ENCODE measurements around the gene POLN. TPM values are rescaled to one million over a fixed set of nuclear protein-coding genes. Genes with fewer than 3 reads are reported as not detected.

The POLN gene
- total RNA-seq, 1 experiment from 2014 or later = 3.5 TPM

DNA sequence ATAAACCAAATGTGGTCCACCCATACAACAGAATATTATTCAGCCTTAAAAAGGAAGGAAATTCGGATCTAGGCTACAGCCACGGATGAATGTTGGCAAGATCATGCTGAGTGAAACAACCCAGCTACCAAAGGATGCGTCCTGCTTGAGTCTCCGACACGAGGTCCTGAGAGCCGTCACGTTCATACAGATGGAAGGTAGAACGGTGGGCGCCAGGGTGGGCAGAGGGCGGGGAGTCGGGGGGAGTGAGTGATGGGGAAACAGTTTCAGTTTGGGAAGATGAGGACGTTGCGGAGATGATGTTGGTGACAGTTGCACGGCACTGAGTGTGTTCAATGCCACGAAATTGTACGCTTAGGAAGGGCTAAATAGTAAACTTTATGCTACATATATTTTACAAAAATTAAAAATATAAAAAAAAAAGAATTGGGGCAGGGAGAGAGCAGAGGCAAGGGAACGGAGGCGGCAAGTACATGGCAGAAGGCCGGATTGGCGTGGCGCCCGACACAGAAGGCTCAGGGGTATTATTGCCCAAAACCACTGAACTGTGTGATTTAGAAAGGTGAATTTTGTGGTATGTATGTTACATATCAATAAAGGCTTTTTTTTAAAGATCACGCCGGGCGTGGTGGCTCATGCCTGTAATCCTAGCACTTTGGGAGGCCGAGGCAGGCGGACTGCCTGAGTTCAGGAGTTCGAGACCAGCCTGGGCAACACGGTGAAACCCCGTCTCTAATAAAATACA is 34.8 kb upstream of the POLN start:
- no peaks in the 10 kb centered on the region for H3K36me3 Mint-ChIP-seq
- DNase-seq (ENCODE audit: low spot score) = no peak
- ATAC-seq = no peak
- POLR2A ChIA-PET = no interaction called here
- H3K4me1 Mint-ChIP-seq = no peaks in the 10 kb centered on the region
- TF ChIP-seq ARID4B (CRISPR knock-in tag; IDR thresholded peaks at IDR 0.05; ENCODE audit: borderline replicate concordance) = no peak
- no peak for TF ChIP-seq TEAD4 (CRISPR knock-in tag; IDR thresholded peaks at IDR 0.05)
- no peak for TF ChIP-seq FOXJ3 (CRISPR knock-in tag; IDR thresholded peaks at IDR 0.05; ENCODE audit: borderline replicate concordance)
- TF ChIP-seq MLX (CRISPR knock-in tag; IDR thresholded peaks at IDR 0.05) = no peak
- TF ChIP-seq CBFB (CRISPR knock-in tag; IDR thresholded peaks at IDR 0.05; ENCODE audit: low read depth) = no peak
- no peak for TF ChIP-seq STAT6 (CRISPR knock-in tag; conservative IDR thresholded peaks at IDR 0.05; ENCODE audit: low read depth)
- TF ChIP-seq ZBTB21 (CRISPR knock-in tag; IDR thresholded peaks at IDR 0.05; ENCODE audit: borderline replicate concordance) = no peak
- no peak for TF ChIP-seq ZNF138 (CRISPR knock-in tag; conservative IDR thresholded peaks at IDR 0.05)
- TF ChIP-seq CREM (CRISPR knock-in tag; IDR thresholded peaks at IDR 0.05) = no peak
- TF ChIP-seq GRHL2 (CRISPR knock-in tag; IDR thresholded peaks at IDR 0.05; ENCODE audit: insufficient replicate concordance, severe bottlenecking) = no peak
- no peaks in the 10 kb centered on the region; the same call in 1 of the 2 replicates for H3K27me3 Mint-ChIP-seq (ENCODE audit: low read depth)
- CTCF ChIA-PET = interaction anchor here (0.6 kb wide), 1 partner anchor 366 kb away, joined by 4 read pairs; no protein-coding TSS in a partner anchor
- no peaks in the 10 kb centered on the region for H3K9me3 Mint-ChIP-seq
- no peak overlapping the region for H3K4me3 Mint-ChIP-seq
- no peak overlapping the region for H3K27ac Mint-ChIP-seq

DNA sequence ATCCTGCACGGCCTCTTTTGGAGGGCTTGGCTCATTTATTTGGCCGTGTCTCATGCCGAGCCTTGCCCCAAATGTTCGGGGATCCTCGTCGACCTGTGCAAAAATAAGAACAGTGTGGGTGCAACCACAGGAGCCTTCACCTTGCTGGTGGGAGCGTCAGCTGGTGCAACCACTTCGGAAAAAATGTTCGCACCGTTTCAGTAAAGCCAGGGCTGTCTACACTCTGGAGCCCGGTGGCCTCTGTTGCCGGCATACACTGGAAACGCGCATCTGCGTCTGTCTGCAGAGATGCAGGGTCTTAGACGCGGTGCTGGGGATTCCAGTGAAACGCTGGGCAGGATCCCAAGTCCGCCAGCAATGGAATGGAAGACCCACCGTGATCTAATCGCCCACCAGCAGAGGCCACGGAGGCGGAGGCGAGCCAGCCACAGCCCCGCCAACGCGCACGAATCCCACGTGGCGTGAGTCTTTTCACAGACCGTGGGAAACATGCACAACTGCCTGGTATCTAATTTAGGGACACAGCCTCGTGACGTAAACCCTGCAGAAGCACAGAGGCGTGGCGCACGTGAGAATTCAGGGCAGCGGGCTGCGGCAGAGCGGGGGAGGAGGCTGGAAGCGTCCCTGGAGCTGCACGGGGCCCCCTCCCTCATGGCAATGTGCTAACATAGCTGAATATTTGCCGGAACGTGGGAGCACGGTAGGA is 33.8 kb upstream of the POLN start:
- Mint-ChIP-seq H3K9me3 (no peaks in the 10 kb centered on the region), H3K27ac (no peak overlapping the region), H3K27me3 (ENCODE audit: low read depth) (no peaks in the 10 kb centered on the region), H3K4me3 (no peak overlapping the region), H3K4me1 (no peaks in the 10 kb centered on the region), H3K36me3 (no peaks in the 10 kb centered on the region)
- ChIA-PET CTCF (no interaction called here), POLR2A (no interaction called here)
- ATAC-seq (no peak), DNase-seq (ENCODE audit: low spot score) (no peak)
- no peak for TF ChIP-seq CREM (CRISPR knock-in tag; IDR thresholded peaks at IDR 0.05)
- no peak for TF ChIP-seq FOXK1 (CRISPR knock-in tag; IDR thresholded peaks at IDR 0.05)
- TF ChIP-seq RORB (CRISPR knock-in tag; IDR thresholded peaks at IDR 0.05) = no peak
- no peak for TF ChIP-seq ESRRA (CRISPR knock-in tag; IDR thresholded peaks at IDR 0.05; ENCODE audit: borderline replicate concordance)
- TF ChIP-seq ZNF232 (CRISPR knock-in tag; IDR thresholded peaks at IDR 0.05) = no peak
- no peak for TF ChIP-seq ARID4B (CRISPR knock-in tag; IDR thresholded peaks at IDR 0.05; ENCODE audit: borderline replicate concordance)
- no peak for TF ChIP-seq NR1H2 (CRISPR knock-in tag; IDR thresholded peaks at IDR 0.05)
- TF ChIP-seq MLX (CRISPR knock-in tag; IDR thresholded peaks at IDR 0.05) = no peak

Data from WTC11 (cell line).